ENCODE results near the gene FAM47E.

The FAM47E gene

DNA sequence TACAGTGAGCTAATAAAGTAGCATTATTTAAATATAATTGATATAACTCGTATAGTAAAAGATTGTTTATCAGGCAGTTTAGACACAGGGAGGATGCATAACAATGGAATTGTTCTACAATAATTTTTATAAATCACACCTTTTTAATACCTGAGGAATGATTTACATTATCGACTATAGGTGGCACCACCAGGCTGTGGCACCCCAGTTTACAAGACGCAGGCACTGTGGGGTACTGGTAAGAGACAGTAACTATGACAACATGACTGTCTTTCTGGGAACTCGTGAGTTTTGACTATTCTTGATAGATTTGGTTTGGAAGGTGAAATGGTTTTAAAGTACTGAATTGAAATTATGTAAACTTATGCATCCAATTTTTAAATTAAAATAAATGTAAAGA, 27.9 kb downstream of the FAM47E start:
- no peak for TF ChIP-seq FOXP2 (optimal IDR thresholded peaks at IDR 0.05; ENCODE audit: borderline replicate concordance, extremely low read depth, extremely low read length, insufficient read depth)
- TF ChIP-seq POLR2AphosphoS5 (IDR thresholded peaks at IDR 0.05; ENCODE audit: low read depth, low read length) = no peak
- no peak for TF ChIP-seq TAF1 (IDR thresholded peaks at IDR 0.05; ENCODE audit: borderline replicate concordance, insufficient read depth, low read length)
- TF ChIP-seq SIN3A (IDR thresholded peaks at IDR 0.05; ENCODE audit: borderline replicate concordance, insufficient read depth, low read length) = no peak
- TF ChIP-seq, protein P1, sequence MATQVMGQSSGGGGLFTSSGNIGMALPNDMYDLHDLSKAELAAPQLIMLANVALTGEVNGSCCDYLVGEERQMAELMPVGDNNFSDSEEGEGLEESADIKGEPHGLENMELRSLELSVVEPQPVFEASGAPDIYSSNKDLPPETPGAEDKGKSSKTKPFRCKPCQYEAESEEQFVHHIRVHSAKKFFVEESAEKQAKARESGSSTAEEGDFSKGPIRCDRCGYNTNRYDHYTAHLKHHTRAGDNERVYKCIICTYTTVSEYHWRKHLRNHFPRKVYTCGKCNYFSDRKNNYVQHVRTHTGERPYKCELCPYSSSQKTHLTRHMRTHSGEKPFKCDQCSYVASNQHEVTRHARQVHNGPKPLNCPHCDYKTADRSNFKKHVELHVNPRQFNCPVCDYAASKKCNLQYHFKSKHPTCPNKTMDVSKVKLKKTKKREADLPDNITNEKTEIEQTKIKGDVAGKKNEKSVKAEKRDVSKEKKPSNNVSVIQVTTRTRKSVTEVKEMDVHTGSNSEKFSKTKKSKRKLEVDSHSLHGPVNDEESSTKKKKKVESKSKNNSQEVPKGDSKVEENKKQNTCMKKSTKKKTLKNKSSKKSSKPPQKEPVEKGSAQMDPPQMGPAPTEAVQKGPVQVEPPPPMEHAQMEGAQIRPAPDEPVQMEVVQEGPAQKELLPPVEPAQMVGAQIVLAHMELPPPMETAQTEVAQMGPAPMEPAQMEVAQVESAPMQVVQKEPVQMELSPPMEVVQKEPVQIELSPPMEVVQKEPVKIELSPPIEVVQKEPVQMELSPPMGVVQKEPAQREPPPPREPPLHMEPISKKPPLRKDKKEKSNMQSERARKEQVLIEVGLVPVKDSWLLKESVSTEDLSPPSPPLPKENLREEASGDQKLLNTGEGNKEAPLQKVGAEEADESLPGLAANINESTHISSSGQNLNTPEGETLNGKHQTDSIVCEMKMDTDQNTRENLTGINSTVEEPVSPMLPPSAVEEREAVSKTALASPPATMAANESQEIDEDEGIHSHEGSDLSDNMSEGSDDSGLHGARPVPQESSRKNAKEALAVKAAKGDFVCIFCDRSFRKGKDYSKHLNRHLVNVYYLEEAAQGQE (IDR thresholded peaks at IDR 0.05; ENCODE audit: insufficient read depth in 1 of 2, low read depth in 2 of 2, low read length in 2 of 2) = no peak

DNA sequence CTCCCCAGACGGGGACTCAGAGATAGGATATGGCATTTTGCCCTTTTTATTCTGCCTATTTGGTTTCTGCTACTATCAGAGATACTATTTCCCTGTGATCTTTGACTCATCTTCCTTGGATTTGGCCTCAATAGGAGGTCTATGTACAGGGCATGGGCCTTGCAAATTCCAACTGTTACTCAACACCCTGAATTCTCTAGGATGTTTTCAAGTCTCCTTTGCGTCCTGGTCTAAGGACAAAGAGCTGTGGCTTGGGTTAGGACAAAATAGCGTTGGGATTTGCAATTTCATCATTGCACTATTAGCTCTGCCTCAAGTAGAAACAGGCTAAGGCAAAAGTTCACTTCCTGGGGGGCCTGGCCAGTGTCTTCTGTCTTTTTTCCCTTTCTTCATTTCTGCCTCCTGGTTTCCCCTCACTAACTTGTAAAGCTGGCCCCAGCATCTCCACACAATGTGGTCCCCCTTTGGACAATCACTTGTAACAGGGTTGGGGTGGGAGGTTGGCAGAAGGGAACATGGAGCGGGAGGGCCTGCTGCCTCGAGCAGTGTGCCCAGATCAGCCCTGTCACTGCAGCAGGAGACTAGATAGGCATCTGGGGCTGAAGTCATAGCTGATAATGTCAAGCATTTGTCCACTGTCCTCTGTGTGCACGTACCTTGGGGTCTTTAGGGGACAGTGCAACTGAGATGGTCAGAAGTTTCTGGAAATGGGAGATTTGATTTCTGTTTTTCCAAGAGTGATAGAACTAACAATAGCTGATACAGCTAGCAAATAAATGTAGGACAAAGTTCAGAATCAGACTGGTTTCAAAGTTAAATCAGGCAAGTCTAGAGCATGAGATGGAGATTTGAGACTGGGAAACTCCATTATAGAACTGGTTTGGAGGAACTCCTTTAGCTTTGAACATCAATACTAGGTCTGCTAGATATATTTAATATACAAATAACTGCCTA, 29.2 kb downstream of the FAM47E start:
- TF ChIP-seq FOXP2 (optimal IDR thresholded peaks at IDR 0.05; ENCODE audit: borderline replicate concordance, extremely low read depth, extremely low read length, insufficient read depth) = no peak
- TF ChIP-seq, protein P1 (IDR thresholded peaks at IDR 0.05; ENCODE audit: insufficient read depth in 1 of 2, low read depth in 2 of 2, low read length in 2 of 2) = no peak
- TF ChIP-seq POLR2AphosphoS5 (IDR thresholded peaks at IDR 0.05; ENCODE audit: low read depth, low read length) = no peak
- TF ChIP-seq SIN3A (IDR thresholded peaks at IDR 0.05; ENCODE audit: borderline replicate concordance, insufficient read depth, low read length) = no peak
- TF ChIP-seq TAF1 (IDR thresholded peaks at IDR 0.05; ENCODE audit: borderline replicate concordance, insufficient read depth, low read length) = no peak

- TF ChIP-seq, protein P1 (IDR thresholded peaks at IDR 0.05; ENCODE audit: insufficient read depth in 1 of 2, low read depth in 2 of 2, low read length in 2 of 2) = no peak
- TF ChIP-seq SIN3A (IDR thresholded peaks at IDR 0.05; ENCODE audit: borderline replicate concordance, insufficient read depth, low read length) = no peak
- no peak for TF ChIP-seq POLR2AphosphoS5 (IDR thresholded peaks at IDR 0.05; ENCODE audit: low read depth, low read length)
- no peak for TF ChIP-seq TAF1 (IDR thresholded peaks at IDR 0.05; ENCODE audit: borderline replicate concordance, insufficient read depth, low read length)
- no peak for TF ChIP-seq FOXP2 (optimal IDR thresholded peaks at IDR 0.05; ENCODE audit: borderline replicate concordance, extremely low read depth, extremely low read length, insufficient read depth)
Measured at GRCh38 chr4:76282941-76283689, 31.6 kb downstream of the FAM47E start.

GRCh38 chr4:76283900-76284299, 32.4 kb downstream of the FAM47E start:
- TF ChIP-seq FOXP2 (optimal IDR thresholded peaks at IDR 0.05; ENCODE audit: borderline replicate concordance, extremely low read depth, extremely low read length, insufficient read depth) = no peak
- TF ChIP-seq, protein P1 (IDR thresholded peaks at IDR 0.05; ENCODE audit: insufficient read depth in 1 of 2, low read depth in 2 of 2, low read length in 2 of 2) = no peak
- no peak for TF ChIP-seq TAF1 (IDR thresholded peaks at IDR 0.05; ENCODE audit: borderline replicate concordance, insufficient read depth, low read length)
- no peak for TF ChIP-seq SIN3A (IDR thresholded peaks at IDR 0.05; ENCODE audit: borderline replicate concordance, insufficient read depth, low read length)
- no peak for TF ChIP-seq POLR2AphosphoS5 (IDR thresholded peaks at IDR 0.05; ENCODE audit: low read depth, low read length)
